CD4-positive, alpha-beta T cell (primary cell): Measurements from ENCODE around the gene CPNE7. TPM values are rescaled to one million over a fixed set of nuclear protein-coding genes. Genes with fewer than 3 reads are reported as not detected.

ENCODE experiments used
- ATAC-seq: fragments of 200-7000 bp; cut with Tn5 transposase; one replicate; pipeline ENCODE4 v1.10.0; 2022; ENCODE audit warnings: mild to moderate bottlenecking; ENCODE audit not compliant: poor library complexity
- CTCF ChIA-PET: fragments of 350-600 bp; sonication (Branson Sonifier 250); formaldehyde crosslinking; loops from one replicate; lab custom pipeline; 2021; ENCODE audit warnings: antibody characterized with exemption, inconsistent platforms; lab: Charles Lee
- POLR2A ChIA-PET: fragments of 350-600 bp; sonication (Branson Sonifier 250); formaldehyde crosslinking; loops from one replicate; lab custom pipeline; 2021; ENCODE audit warnings: antibody characterized with exemption, inconsistent platforms; lab: Charles Lee
- DNase-seq, 14 experiments: peaks; one replicate each; pipeline ENCODE4 v3.0.0-alpha.2; 2013 to 2020; ENCODE audit warnings: mixed read lengths in 2 of 14
- H3K27ac ChIP-seq, 2 donors: one replicate each; pipeline versions ENCODE4 v1.5.1 to v1.7.0; 2013; ENCODE audit warnings: low read length in 2 of 2, low read depth in 1 of 2, mild to moderate bottlenecking in 1 of 2
- H3K27me3 ChIP-seq, 2 experiments: 1 replicate in 1 of 2; 2 replicates in 1 of 2; pipeline versions ENCODE4 v1.6.1 to v1.7.0; 2013; ENCODE audit warnings: low read length in 2 of 2, control low read depth in 1 of 2, mild to moderate bottlenecking in 1 of 2, moderate library complexity in 1 of 2; ENCODE audit not compliant: insufficient read depth in 2 of 2, control insufficient read depth in 1 of 2
- H3K36me3 ChIP-seq: one replicate; pipeline ENCODE4 v1.6.1; 2013; ENCODE audit warnings: low read length, control low read depth; ENCODE audit not compliant: insufficient read depth
- H3K4me1 ChIP-seq: one replicate; pipeline ENCODE4 v1.6.1; 2013; ENCODE audit warnings: low read length, control low read depth; ENCODE audit not compliant: insufficient read depth
- H3K4me3 ChIP-seq: one replicate; pipeline ENCODE4 v1.5.1; 2013; ENCODE audit warnings: mild to moderate bottlenecking, low read length, moderate library complexity
- H3K9me3 ChIP-seq, 2 experiments: 1 replicate in 1 of 2; 2 replicates in 1 of 2; pipeline versions ENCODE4 v1.6.1 to v1.7.0; 2013; ENCODE audit warnings: low read length in 2 of 2, mild to moderate bottlenecking in 2 of 2, control low read depth in 1 of 2, moderate library complexity in 1 of 2; ENCODE audit not compliant: control insufficient read depth in 1 of 2, insufficient read depth in 1 of 2
- H3K27ac Mint-ChIP-seq: one replicate; pipeline ENCODE4 v1.8.0; 2020; ENCODE audit warnings: mixed read lengths
- H3K27me3 Mint-ChIP-seq: one replicate; pipeline ENCODE4 v1.8.0; 2021; ENCODE audit warnings: mixed read lengths
- H3K36me3 Mint-ChIP-seq: one replicate; pipeline ENCODE4 v1.8.0; 2021; ENCODE audit warnings: low read depth, mixed read lengths
- H3K4me1 Mint-ChIP-seq: one replicate; pipeline ENCODE4 v1.8.0; 2021; ENCODE audit warnings: low read depth, mixed read lengths
- H3K4me3 Mint-ChIP-seq: one replicate; pipeline ENCODE4 v1.8.0; 2020; ENCODE audit warnings: mild to moderate bottlenecking, mixed read lengths
- H3K9me3 Mint-ChIP-seq: one replicate; pipeline ENCODE4 v1.8.0; 2020; ENCODE audit warnings: mixed read lengths
- intact Hi-C, 2 experiments: fragments of 100-400 bp; cut with DNase I in 1 of 2; cut with micrococcal nuclease in 1 of 2; formaldehyde crosslinking; loops; one replicate each; pipeline versions ENCODE4 v1.15.1 to v1.9.0; 2023 to 2025; cut with DNase I, micrococcal nuclease
- total RNA-seq, 174 experiments: library from RNA in 2 of 174; stranded (reverse) in 2 of 174; gene quantifications; one replicate each; pipeline ENCODE4 v1.2.3 and lab custom pipeline; 2021 to 2026
- TF ChIP-seq, protein P1 (sequence below): fragments of 200-600 bp; IDR thresholded peaks from one replicate; pipeline ENCODE4 v1.8.0; 2022; ENCODE audit warnings: antibody characterized with exemption, mild to moderate bottlenecking

The CPNE7 gene
- total RNA-seq, 2 experiments from 2014 or later, result 1.0 to 1.3 TPM

DNA sequence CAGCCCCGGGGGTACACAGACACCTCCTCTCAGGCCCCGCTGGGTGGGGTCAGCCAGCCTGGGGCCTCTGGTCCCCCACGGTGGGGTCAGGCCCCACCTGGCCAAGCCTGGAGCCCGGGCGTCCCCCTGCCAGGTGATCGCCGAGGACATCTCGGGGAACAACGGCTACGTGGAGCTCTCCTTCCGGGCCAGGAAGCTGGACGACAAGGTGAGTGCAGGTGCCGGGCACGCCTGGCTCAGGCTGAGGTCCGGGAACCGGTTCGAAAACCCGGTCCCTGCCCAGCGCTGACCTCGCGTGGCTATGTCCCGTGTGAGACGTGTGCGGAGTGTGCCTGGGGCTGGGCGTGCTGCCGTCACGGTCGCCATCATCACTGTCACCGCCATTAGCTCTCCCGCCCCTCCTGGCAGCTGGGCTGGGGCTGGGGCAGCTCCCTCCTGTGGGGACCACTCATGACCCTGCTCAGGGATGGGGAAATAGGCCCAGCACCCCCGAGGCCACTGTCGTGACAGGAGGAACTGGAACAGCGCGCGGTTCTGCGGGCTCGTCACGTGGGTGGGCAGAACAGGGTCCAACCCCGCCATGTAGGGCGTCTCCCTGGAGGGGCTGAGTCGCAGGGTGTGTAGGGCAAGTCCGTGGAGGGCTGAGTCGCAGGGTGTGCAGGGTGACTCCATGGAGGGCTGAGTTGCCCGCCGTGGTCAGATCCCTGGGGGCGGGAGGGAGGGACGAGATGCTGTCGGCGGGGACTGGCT, 8.5 kb downstream of the CPNE7 start:
- no peak overlapping the region for H3K27ac ChIP-seq
- no peaks in the 10 kb centered on the region for H3K27me3 Mint-ChIP-seq
- H3K4me3 ChIP-seq, result no peak overlapping the region
- H3K36me3 Mint-ChIP-seq, result no peaks in the 10 kb centered on the region
- ATAC-seq (no peak), DNase-seq (no peak)
- peaks cover 0 to 4% of the 10 kb centered on the region in 2 experiments for H3K9me3 ChIP-seq
- no peaks in the 10 kb centered on the region for H3K4me1 Mint-ChIP-seq
- H3K27ac Mint-ChIP-seq, result no peak overlapping the region
- H3K4me3 Mint-ChIP-seq, result no peak overlapping the region
- ChIA-PET POLR2A (no interaction called here), CTCF (no interaction called here)
- intact Hi-C loops, result no loop called here
- H3K4me1 ChIP-seq, result no peaks in the 10 kb centered on the region
- H3K36me3 ChIP-seq, result no peaks in the 10 kb centered on the region
- no peaks in the 10 kb centered on the region for H3K27me3 ChIP-seq
- TF ChIP-seq, protein P1, sequence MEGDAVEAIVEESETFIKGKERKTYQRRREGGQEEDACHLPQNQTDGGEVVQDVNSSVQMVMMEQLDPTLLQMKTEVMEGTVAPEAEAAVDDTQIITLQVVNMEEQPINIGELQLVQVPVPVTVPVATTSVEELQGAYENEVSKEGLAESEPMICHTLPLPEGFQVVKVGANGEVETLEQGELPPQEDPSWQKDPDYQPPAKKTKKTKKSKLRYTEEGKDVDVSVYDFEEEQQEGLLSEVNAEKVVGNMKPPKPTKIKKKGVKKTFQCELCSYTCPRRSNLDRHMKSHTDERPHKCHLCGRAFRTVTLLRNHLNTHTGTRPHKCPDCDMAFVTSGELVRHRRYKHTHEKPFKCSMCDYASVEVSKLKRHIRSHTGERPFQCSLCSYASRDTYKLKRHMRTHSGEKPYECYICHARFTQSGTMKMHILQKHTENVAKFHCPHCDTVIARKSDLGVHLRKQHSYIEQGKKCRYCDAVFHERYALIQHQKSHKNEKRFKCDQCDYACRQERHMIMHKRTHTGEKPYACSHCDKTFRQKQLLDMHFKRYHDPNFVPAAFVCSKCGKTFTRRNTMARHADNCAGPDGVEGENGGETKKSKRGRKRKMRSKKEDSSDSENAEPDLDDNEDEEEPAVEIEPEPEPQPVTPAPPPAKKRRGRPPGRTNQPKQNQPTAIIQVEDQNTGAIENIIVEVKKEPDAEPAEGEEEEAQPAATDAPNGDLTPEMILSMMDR, result no peak
- H3K9me3 Mint-ChIP-seq, result no peaks in the 10 kb centered on the region

DNA sequence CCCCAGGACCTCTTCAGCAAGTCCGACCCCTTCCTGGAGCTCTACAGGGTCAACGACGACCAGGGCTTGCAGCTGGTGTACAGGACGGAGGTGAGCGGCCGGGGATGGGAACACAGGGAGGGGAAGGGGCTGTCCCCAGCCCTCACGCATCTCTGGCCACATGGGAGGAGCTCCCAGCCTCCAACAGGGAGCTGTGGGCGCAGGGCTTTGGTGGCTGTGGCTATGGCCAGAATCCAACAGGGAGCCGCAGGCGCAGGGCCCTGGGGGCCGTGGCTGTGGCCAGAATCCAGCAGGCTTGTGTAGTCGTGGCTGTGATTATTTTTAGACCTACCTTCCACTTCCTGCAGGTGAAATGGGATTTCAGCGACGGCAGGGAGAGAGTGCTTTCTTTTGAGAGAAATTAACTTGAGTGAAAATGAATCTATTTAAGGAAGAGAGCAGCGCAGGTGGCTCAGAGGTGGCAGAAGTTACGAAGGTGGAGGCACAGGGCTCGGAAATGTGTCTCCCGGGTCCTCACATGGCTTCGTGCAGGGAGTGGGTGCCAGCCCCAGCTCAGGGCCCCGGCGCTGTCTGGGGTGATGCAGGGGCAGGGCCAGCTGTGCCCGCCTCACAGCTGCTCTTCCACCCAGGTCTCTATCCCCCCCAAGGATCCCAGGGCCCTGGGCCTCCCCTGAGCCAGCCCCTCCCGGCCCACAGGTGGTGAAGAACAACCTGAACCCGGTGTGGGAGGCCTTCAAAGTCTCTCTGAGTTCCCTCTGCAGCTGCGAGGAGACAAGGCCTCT, 9.4 kb downstream of the CPNE7 start:
- intact Hi-C loops, result no loop called here
- H3K4me1 ChIP-seq, result no peaks in the 10 kb centered on the region
- H3K27me3 Mint-ChIP-seq, result no peaks in the 10 kb centered on the region
- CTCF ChIA-PET, result no interaction called here
- no peaks in the 10 kb centered on the region for H3K9me3 Mint-ChIP-seq
- ATAC-seq, result no peak
- H3K36me3 Mint-ChIP-seq, result no peaks in the 10 kb centered on the region
- TF ChIP-seq, protein P1, result no peak
- no peak for DNase-seq
- no peak overlapping the region for H3K27ac ChIP-seq
- no peaks in the 10 kb centered on the region for H3K27me3 ChIP-seq
- H3K4me3 Mint-ChIP-seq, result no peak overlapping the region
- POLR2A ChIA-PET, result no interaction called here
- H3K4me1 Mint-ChIP-seq, result no peaks in the 10 kb centered on the region
- no peaks in the 10 kb centered on the region for H3K36me3 ChIP-seq
- peaks cover 0 to 4% of the 10 kb centered on the region in 2 experiments for H3K9me3 ChIP-seq
- H3K27ac Mint-ChIP-seq, result no peak overlapping the region
- no peak overlapping the region for H3K4me3 ChIP-seq

DNA sequence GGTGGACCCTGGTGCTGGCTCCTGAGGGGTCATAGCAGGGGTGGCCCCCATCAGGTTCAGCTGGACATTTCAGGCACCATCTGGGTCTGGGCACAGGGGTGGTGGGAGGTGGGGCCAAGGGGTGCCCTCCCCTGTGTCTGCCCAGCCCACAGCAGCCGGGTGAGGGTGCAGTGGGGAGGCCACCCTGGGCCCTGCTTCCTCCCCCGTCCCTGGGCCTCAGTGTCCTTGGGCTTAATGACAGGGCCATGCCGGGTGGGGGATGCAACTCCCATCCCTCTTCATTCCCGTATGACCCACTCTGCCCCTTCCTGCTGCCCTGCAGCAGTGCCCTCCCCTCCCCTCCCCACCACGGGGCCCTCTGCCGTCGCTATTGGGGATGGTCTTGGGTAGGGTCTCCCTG, 10.7 kb downstream of the CPNE7 start:
- POLR2A ChIA-PET, result no interaction called here
- H3K36me3 Mint-ChIP-seq, result no peaks in the 10 kb centered on the region
- no peaks in the 10 kb centered on the region for H3K9me3 Mint-ChIP-seq
- intact Hi-C loops, result no loop called here
- no peak overlapping the region for H3K4me3 ChIP-seq
- peaks cover 0 to 4% of the 10 kb centered on the region in 2 experiments for H3K9me3 ChIP-seq
- DNase-seq (no peak), ATAC-seq (no peak)
- H3K4me3 Mint-ChIP-seq, result no peak overlapping the region
- CTCF ChIA-PET, result no interaction called here
- no peaks in the 10 kb centered on the region for H3K27me3 ChIP-seq
- no peak overlapping the region for H3K27ac Mint-ChIP-seq
- H3K27me3 Mint-ChIP-seq, result no peaks in the 10 kb centered on the region
- no peaks in the 10 kb centered on the region for H3K36me3 ChIP-seq
- no peaks in the 10 kb centered on the region for H3K4me1 Mint-ChIP-seq
- TF ChIP-seq, protein P1, result no peak
- no peaks in the 10 kb centered on the region for H3K4me1 ChIP-seq
- H3K27ac ChIP-seq, result no peak overlapping the region
